HG03039 (cell line): ENCODE measurements around the gene EPHX1.
"Not testable (repeated sequence)": the region's sequence is repeated elsewhere in the genome, so short reads cannot be mapped to it uniquely, and the experiment has no call there.

ENCODE experiments used
- ATAC-seq: cut with Tn5 transposase; IDR thresholded peaks from one replicate; pipeline ENCODE4 v1.9.1; 2021; ENCODE audit warnings: mild to moderate bottlenecking, moderate library complexity; ENCODE audit not compliant: unreplicated experiment

EPHX1 gene

DNA sequence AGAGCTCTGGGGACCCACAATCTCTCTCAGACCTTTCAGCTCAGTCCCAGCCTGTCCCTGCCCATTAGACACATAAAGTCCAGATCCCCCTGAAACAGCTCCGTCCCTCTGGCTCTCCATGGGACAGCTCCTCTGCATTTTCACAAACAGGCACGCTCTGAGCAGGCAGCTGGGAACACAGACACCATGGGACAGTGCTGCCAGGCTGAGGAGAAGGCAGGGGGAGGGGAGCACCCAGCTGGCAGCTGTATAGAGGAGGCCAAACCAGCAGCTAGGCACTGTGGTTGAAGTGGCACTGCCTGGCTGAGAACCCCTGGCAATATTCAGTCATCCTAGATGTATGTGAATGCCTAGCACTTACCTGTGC lies 70.3 kb downstream of the EPHX1 start:
- no peak for ATAC-seq

DNA sequence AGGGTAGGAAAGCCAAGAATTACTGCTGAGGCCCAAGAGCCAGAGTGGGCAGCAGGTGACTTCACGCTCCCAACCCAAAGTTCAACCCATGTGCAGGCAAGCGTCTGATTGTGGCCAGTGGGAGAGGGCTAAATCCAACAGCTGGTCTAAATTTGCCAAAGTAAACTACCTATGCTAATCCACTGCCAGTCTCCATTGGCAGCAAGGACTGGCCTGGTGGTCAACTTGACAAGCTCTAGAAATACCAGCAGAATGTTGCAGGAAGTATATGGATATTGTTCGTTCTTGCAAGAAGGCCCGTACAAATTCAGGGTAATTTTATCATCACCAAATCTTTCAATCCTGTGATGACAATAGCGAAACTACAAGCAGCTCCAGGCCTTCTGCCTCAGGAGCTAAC lies 70.7 kb downstream of the EPHX1 start:
- no peak for ATAC-seq

DNA sequence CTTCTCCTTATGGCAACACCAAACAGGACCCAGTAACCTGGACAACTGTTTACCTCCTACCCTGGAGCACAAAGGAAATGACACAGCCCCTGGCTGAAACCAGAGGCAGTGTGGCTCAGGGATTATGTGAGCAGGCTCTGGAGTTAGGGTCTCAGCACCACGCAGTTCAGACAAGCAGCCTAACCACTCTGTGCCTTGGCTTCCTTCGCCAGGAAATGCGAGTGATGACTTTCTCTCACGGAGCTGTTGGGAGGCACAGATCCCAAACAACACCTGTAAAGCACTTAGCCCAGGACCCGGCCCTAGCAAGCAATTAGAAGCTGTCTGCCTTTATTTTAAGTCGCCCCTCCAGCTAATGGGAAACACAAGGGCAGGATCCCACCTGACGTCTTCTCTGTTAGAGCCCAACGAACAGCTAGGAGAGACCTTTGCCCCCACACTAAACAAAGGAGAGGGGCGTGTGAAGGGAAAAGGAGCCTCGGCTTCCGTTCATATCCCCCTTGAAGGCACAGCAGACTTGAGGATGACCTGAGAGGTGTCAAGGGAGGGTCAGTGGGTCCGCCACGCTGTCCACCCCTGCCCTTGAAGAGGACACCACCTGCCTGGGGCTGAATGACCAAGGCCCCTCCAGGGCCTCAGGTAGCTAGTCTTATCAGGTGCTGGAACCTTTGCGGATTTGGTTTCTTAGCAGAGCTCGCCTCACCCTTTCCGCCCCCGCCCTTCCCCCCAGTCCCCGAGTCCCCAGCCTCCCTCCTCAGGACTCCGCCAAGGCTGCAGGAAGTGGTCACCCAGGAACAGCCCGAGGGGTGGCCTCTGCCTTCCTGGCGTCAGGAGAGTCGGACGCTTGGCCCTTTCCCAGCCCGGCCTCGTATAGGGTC lies 71.4 kb downstream of the EPHX1 start:
- ATAC-seq: no peak

DNA sequence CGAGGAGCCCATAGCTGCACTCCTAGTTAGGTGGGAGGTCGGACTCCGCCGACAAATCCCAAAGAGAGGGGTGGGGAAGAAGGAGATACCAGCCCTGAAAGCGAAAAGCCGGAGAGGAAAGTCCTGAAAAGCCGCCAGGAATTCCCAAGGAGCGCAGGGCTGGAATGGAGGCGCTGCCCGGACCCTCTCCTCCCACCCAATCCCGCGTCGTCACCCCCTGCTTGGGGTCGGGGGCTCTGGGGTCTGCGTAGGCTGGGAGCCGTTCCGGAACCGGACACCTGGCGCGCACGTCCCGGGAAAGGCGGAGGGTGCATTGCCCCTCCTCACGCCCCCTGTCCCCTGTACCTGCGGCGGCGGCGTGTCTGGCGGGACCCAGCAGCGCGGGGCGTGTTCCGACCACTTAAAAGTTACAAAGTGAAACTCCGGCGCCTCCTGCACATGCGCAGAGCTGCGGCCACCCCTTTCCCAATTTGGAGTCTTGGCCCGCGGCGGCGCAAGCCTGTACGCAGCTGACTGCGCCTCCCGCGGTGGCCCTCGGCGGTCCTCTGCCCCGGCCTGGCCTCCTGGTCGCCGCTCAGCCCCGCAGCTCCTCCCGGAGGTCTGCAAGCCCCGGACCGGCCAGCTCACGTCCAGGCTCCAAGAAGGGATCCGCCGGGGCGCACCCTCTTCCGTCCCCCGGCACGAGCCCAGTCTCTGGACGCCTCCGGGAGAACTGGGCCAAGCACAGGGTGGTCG lies 72.2 kb downstream of the EPHX1 start, which contains the start of gene TMEM63A:
TMEM63A (minus strand) TSS at position 422 of the 735 bp plus-strand sequence. CDS start 4,800 bp downstream, outside the sequence.
- ATAC-seq: peak; percentile 56

GRCh38 chr1:225882694-225883615 lies 73.0 kb downstream of the EPHX1 start:
- ATAC-seq: peak; percentile 26

GRCh38 chr1:225883616-225884265 lies 73.8 kb downstream of the EPHX1 start:
- no peak for ATAC-seq

DNA sequence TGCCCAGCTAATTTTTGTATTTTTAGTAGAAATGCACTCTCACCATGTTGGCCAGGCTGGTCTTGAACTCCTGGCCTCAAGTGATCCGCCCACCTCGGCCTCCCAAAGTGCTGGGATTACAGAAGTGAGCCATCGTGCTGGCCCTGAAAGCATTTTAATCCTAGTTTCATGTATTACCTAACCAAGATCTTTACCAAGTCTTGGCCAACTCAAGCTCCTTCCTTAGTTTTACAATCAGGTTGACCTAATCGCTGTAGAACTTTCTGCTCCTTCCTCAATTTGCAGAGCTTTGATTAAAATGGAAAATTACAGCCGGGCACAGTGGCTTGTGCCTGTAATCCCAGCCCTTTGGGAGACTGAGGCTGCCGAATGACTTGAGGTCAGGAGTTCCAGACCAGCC lies 75.4 kb downstream of the EPHX1 start:
- ATAC-seq: no peak

GRCh38 chr1:225886159-225887029 lies 76.5 kb downstream of the EPHX1 start:
- ATAC-seq: no peak

DNA sequence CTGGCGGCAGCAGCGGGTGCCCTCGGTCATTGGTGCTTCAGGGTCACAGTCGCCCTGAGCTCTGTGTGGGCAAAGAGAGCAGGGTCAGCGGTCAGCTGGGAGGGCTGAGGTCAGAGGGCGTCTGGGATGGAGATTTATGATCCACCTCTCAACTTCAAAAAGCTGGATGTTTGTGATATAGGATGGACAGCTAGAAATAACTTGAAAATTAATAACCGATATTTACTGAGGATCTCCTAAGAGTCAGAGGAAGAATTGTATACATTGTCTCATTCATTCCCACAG lies 77.0 kb downstream of the EPHX1 start:
- ATAC-seq: no peak

DNA sequence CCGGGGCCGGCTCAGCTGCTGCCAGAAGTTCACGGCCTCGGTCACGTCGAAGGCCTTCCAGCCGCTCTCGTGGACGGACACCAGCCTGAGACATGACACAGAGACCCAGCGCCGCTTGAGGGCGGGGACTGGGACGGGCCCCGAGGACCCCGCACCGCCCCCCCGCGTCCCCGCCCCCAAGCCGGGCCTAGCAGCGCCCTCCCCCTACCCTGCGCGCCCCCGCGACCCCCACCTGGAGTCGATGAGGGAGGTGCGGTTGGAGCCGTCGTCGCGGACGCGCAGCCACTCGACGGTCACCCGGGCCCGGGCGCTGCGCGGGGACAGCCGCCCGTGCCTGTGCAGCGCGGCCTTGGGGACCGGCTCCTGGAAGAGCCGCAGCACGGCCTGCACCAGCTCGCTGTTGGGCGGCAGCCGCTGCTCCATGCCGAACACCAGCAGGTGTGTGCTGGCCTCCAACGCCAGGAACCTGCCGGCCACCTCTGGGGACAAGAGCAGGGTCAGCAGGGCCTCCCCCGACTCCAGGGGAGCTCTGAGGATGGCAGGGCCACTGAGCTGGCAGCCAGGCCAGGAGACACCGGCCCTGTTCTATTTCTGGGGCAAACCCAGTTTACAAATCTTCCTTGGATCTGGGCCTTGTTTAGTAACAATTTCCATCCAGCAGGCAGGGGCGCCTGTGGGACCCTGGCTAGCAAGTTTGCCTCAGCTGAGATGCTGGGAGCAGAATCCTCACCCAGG lies 77.8 kb downstream of the EPHX1 start:
- ATAC-seq: not testable (repeated sequence)

DNA sequence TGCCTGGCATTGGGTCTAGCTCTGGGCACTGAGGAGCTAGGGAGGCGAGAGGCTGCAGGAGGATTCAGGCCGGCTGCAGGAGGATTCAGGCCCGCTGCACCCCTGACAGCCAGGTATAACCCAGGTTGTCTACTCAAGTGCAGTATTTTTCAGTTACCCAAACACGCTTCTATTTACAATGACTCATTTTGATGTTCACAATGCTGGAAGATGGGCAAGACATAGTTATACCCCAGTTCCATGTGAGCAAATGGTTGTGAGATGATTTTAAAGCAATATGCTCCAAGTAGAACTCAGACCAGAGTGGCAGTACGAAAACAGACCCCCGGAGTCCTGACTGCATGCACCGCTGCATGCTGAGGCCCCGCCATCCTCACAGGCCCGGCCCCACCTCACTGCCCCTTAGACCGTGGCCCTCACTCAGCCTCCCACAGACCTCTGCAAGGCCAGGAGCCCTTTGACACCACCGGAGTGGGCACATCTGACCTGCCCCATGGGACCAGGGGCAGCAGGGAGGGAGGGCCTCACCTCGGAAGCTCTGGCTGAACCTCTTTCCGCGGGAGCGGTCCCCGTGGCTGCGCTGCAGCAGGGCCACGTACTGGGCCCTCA lies 78.5 kb downstream of the EPHX1 start:
- ATAC-seq: no peak

GRCh38 chr1:225888898-225889601 lies 79.1 kb downstream of the EPHX1 start, which contains the start of gene LEFTY1:
LEFTY1 (minus strand) TSS chr1:225889146; CDS start chr1:225889066, 80 bp downstream.
- ATAC-seq: no peak

DNA sequence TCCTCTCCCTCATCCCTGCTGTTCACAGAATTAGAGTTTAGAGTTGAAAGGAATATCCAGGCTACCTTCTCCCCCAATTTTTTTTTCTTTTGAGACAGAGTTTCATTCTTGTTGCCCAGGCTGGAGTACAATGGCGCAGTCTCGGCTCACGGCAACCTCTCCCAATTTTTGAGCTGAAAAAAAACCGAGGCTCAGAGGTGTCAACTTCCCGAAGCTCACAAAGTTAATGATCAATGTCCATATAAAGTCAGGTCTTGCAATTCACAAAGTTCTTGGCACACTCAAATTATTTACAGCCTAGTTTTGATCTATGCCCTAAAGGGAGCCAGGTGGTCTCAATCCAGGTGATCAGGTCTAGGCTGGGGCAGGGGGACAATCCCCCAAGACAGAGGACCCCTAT lies 79.8 kb downstream of the EPHX1 start:
- no peak for ATAC-seq

- no peak for ATAC-seq
Measured at GRCh38 chr1:225890346-225891228, 80.7 kb downstream of the EPHX1 start.

GRCh38 chr1:225891229-225891972 lies 81.5 kb downstream of the EPHX1 start:
- ATAC-seq: no peak

DNA sequence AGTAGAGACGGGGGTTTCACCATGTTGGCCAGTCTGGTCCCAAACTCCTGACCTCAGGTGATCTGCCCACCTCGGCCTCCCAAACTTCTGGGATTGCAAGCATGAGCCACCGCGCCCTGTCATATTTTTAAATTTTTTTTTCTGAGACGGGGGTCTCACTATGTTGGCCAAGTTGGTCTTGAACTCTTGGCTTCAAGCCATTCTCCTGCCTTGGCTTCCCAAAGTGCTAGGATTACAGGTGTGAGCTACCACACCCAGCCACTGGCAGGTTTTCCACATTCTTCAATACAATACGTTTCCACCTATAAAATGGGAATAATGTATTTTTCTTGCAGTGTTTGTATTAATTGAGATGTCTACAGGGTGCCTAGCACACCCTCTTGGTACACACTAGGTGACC lies 82.4 kb downstream of the EPHX1 start:
- ATAC-seq: no peak
